HFFc6 (cell line): Measurements from ENCODE around the gene MPZL1. TPM values are rescaled to one million over a fixed set of nuclear protein-coding genes. Genes with fewer than 3 reads are reported as not detected.

ENCODE experiments used
- DNase-seq: peaks from one replicate; pipeline ENCODE4 v3.0.0-alpha.2; 2018
- H3K27ac Mint-ChIP-seq: 2 replicates; pipeline ENCODE4 v1.8.0; 2020; ENCODE audit warnings: mild to moderate bottlenecking, mixed read lengths
- H3K27me3 Mint-ChIP-seq: 2 replicates; pipeline ENCODE4 v1.8.0; 2021; ENCODE audit warnings: mild to moderate bottlenecking, moderate library complexity, mixed read lengths; ENCODE audit not compliant: insufficient read depth
- H3K36me3 Mint-ChIP-seq: 2 replicates; pipeline ENCODE4 v1.8.0; 2021; ENCODE audit warnings: low read depth, mixed read lengths
- H3K4me1 Mint-ChIP-seq: 2 replicates; pipeline ENCODE4 v1.8.0; 2020; ENCODE audit warnings: low read depth, mixed read lengths
- H3K4me3 Mint-ChIP-seq: 2 replicates; pipeline ENCODE4 v1.8.0; 2020; ENCODE audit warnings: mild to moderate bottlenecking, moderate library complexity, mixed read lengths
- H3K9me3 Mint-ChIP-seq: 2 replicates; pipeline ENCODE4 v1.8.0; 2020; ENCODE audit warnings: mild to moderate bottlenecking, mixed read lengths
- total RNA-seq, 6 experiments: library from RNA; stranded (reverse); fragmentation: NEBNext Ultra II Directional; extraction: Animal tissue kit (Norgen Biotek cat#: 25700); gene quantifications; 2 replicates in 1 of 6; 3 replicates in 5 of 6; pipeline ENCODE4 v1.2.3, GENCODE V29; 2021
- TF ChIP-seq, protein P1 (sequence below): fragments of 200-600 bp; sonication (generic); IDR thresholded peaks from 2 replicates; pipeline ENCODE4 v1.5.0; 2021; ENCODE audit warnings: antibody characterized with exemption, mild to moderate bottlenecking

The MPZL1 gene
- total RNA-seq, 6 experiments from 2014 or later, result 147 to 188 (median 183) TPM

DNA sequence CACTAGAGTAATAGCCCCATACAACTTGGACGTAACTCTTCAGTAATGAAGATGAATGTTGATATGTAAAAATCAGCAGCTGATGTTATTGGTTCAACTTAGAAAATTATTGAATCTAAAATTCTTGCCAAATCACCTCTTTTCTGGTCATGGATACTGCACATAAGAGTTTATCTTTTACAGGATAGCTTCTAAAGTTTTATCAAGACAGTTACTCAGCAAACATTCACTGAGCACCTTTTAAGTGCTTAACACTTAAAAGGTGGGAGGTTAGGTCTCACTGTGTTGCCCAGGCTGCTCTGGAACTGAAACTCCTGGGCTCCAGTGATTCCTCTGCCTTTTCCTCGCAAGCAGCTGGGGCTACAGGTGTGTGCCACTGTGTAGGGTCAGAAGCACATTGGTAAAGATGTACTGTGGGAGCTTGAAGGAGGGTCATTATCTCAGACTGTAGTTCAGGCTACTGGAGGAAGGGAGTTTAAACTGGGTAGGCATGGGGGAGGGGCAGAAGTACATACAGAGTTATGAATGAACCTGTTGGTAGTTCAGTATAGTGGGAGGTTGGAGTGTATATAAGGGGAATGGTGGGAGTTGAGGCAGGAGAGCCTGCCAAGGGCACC, 2.0 kb downstream of the MPZL1 start:
- TF ChIP-seq, protein P1, sequence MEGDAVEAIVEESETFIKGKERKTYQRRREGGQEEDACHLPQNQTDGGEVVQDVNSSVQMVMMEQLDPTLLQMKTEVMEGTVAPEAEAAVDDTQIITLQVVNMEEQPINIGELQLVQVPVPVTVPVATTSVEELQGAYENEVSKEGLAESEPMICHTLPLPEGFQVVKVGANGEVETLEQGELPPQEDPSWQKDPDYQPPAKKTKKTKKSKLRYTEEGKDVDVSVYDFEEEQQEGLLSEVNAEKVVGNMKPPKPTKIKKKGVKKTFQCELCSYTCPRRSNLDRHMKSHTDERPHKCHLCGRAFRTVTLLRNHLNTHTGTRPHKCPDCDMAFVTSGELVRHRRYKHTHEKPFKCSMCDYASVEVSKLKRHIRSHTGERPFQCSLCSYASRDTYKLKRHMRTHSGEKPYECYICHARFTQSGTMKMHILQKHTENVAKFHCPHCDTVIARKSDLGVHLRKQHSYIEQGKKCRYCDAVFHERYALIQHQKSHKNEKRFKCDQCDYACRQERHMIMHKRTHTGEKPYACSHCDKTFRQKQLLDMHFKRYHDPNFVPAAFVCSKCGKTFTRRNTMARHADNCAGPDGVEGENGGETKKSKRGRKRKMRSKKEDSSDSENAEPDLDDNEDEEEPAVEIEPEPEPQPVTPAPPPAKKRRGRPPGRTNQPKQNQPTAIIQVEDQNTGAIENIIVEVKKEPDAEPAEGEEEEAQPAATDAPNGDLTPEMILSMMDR, result no peak
- peaks cover 64% of the 10 kb centered on the region for H3K4me1 Mint-ChIP-seq
- no peak for DNase-seq
- no peaks in the 10 kb centered on the region for H3K9me3 Mint-ChIP-seq
- H3K27ac Mint-ChIP-seq, result no peak overlapping the region
- peaks cover 1% of the 10 kb centered on the region for H3K27me3 Mint-ChIP-seq
- H3K36me3 Mint-ChIP-seq, result peaks cover 20% of the 10 kb centered on the region
- H3K4me3 Mint-ChIP-seq, result peak overlapping the region; percentile 86

DNA sequence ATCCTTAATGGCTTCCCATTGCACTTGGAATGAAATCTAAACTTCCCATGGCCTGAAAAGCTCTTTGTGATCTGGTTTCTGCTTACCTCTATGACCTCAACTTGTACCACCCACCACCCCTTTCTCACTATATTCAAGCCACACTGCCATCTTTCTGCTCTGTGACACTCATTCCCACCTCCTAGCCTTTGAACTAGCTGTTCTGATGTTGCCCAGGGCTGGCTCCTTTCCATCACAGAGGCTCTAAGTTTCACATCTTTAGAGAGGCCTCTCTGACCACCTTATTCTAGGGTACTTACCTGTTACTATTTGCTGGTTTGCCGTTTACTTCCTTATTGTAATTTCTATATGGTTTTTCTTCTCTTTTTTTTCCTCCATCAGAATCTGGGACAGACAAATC, 4.2 kb downstream of the MPZL1 start:
- Mint-ChIP-seq H3K36me3 (peaks cover 29% of the 10 kb centered on the region), H3K27me3 (peaks cover 1% of the 10 kb centered on the region; the same call in 1 of the 2 replicates), H3K9me3 (no peaks in the 10 kb centered on the region), H3K27ac (peak overlapping the region; percentile 32), H3K4me1 (peaks cover 57% of the 10 kb centered on the region), H3K4me3 (peak overlapping the region; percentile 18; the same call in 1 of the 2 replicates)
- TF ChIP-seq, protein P1, result no peak
- no peak for DNase-seq

DNA sequence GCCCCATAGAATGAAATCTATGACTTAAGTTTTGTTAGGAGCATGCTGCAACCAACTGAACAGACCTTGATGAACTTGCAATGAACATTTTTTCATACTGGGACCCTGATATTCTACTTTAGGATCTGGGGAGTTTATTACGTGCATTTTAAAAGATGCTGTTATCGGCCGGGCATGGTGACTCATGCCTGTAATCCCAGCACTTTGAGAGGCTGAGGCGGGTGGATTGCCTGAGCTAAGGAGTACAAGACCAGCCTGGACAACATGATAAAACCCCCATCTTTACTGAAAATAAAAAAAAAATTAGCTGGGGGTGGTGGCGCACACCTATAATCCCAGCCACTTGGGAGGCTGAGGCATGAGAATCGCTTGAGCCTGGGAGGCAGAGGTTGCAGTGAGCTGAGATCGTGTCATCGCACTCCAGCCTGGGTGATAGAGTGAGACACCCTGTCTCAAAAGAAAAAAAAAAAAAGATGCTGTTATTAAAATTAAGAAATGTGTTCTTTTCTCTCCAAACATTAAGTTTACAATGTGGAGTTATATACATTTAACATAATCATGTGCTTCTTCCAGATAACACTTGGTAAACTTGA, 7.1 kb downstream of the MPZL1 start:
- DNase-seq, result no peak
- Mint-ChIP-seq H3K9me3 (no peaks in the 10 kb centered on the region), H3K27ac (no peak overlapping the region), H3K4me3 (no peak overlapping the region), H3K36me3 (peaks cover 28% of the 10 kb centered on the region), H3K4me1 (peaks cover 44% of the 10 kb centered on the region), H3K27me3 (peaks cover 1% of the 10 kb centered on the region; the same call in 1 of the 2 replicates)
- TF ChIP-seq, protein P1, result no peak

DNA sequence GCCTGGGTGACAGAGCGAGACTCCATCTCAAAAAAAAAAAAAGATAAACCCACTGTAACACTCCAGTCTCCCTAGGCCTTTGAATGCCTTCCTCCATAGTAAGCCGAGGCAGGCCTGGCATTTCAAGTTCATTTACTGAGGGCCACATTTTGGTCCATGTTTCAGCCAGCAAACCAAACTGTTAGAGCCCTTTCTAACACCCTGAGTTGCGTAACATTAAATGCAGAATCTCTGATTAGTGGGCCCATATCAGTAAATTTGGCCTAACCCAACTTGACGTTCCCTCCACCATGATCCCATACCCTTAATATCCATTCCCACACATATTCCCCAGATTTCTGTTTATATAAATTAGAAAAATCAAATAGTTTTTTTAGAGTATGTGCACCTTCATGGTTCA, 12.4 kb downstream of the MPZL1 start:
- TF ChIP-seq, protein P1, result no peak
- Mint-ChIP-seq H3K27me3 (no peaks in the 10 kb centered on the region), H3K4me3 (no peak overlapping the region), H3K9me3 (no peaks in the 10 kb centered on the region), H3K4me1 (peaks cover 16% of the 10 kb centered on the region), H3K27ac (no peak overlapping the region), H3K36me3 (peaks cover 18% of the 10 kb centered on the region)
- no peak for DNase-seq

DNA sequence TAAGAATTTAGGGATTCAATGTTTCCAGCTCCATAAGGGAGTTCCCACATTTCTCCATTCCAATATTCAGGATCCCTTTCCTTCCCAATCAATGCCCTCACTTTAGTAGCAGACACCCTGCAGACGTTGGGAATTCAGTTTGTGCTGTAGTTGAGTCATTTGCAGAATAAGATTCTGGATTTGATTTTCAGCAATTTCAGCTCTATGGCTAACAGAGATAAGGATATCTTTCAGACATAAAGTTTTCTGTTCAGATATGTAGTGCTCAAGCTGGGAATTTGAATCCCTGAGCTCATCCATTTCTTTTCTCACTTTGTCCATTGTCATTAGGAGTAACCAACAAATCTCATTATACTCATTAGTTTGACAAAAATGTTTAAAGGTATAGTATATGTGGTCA, 13.1 kb downstream of the MPZL1 start:
- no peak for DNase-seq
- Mint-ChIP-seq H3K4me3 (no peak overlapping the region), H3K36me3 (peaks cover 23% of the 10 kb centered on the region), H3K27me3 (no peaks in the 10 kb centered on the region), H3K9me3 (no peaks in the 10 kb centered on the region), H3K27ac (no peak overlapping the region), H3K4me1 (peaks cover 19% of the 10 kb centered on the region)
- TF ChIP-seq, protein P1, result no peak
